B cell (primary cell): Measurements from ENCODE around the gene AHCY. TPM values are rescaled to one million over a fixed set of nuclear protein-coding genes. Genes with fewer than 3 reads are reported as not detected.

ENCODE experiments used
- ATAC-seq: fragments of 200-7000 bp; cut with Tn5 transposase; one replicate; pipeline ENCODE4 v1.10.0; 2021; ENCODE audit warnings: low read depth, mild to moderate bottlenecking, moderate number of reproducible peaks, moderate library complexity
- CTCF ChIA-PET: fragments of 350-600 bp; sonication (Branson Sonifier 250); formaldehyde crosslinking; loops from one replicate; lab custom pipeline; 2021; ENCODE audit warnings: antibody characterized with exemption, inconsistent platforms; lab: Charles Lee
- POLR2A ChIA-PET: fragments of 350-600 bp; sonication (Branson Sonifier 250); formaldehyde crosslinking; loops from one replicate; lab custom pipeline; 2021; ENCODE audit warnings: antibody characterized with exemption; lab: Charles Lee
- DNase-seq: peaks from one replicate; pipeline ENCODE4 v3.0.0; 2013
- H2AFZ ChIP-seq: 2 replicates; pipeline ENCODE4 v1.6.1; 2012; ENCODE audit warnings: mild to moderate bottlenecking, low read depth, low read length; ENCODE audit not compliant: insufficient read depth, poor library complexity, severe bottlenecking
- H3K27ac ChIP-seq, 2 donors: 1 replicate in 1 of 2; 2 replicates in 1 of 2; pipeline ENCODE4 v1.5.1; 2012 to 2013; ENCODE audit warnings: low read length in 2 of 2, mild to moderate bottlenecking in 2 of 2, moderate library complexity in 1 of 2
- H3K27me3 ChIP-seq, 4 experiments: fragments of 200-600 bp in 1 of 4; sonication (generic) in 1 of 4; replicated peaks in 1 of 4; 1 replicate in 2 of 4; 2 replicates in 2 of 4; pipeline versions ENCODE4 v1.6.1 to v1.7.0; 2013 to 2016; ENCODE audit warnings: low read length in 3 of 4, mild to moderate bottlenecking in 2 of 4, mixed read lengths in 1 of 4, moderate library complexity in 1 of 4; ENCODE audit not compliant: insufficient read depth in 4 of 4, control insufficient read depth in 3 of 4; ENCODE audit errors: control extremely low read depth in 1 of 4
- H3K36me3 ChIP-seq, 2 experiments: replicated peaks in 1 of 2; 1 replicate in 1 of 2; 2 replicates in 1 of 2; pipeline versions ENCODE4 v1.6.1 to v1.7.1; 2013; ENCODE audit warnings: low read length in 1 of 2; ENCODE audit not compliant: insufficient read depth in 2 of 2, control insufficient read depth in 1 of 2; ENCODE audit errors: control extremely low read depth in 1 of 2, extremely low read depth in 1 of 2
- H3K4me1 ChIP-seq, 2 donors: fragments of 200-600 bp in 1 of 2; sonication (generic) in 1 of 2; 1 replicate in 1 of 2; 2 replicates in 1 of 2; pipeline versions ENCODE4 v1.5.1 to v1.6.1; 2013 to 2017; ENCODE audit warnings: low read length in 2 of 2; ENCODE audit not compliant: control insufficient read depth in 2 of 2, insufficient read depth in 2 of 2
- H3K4me2 ChIP-seq: replicated peaks from 2 replicates; pipeline ENCODE3; 2012; ENCODE audit warnings: mild to moderate bottlenecking, low read depth, low read length; ENCODE audit not compliant: poor library complexity, severe bottlenecking
- H3K4me3 ChIP-seq, 5 experiments: fragments of 200-600 bp in 1 of 5; sonication (generic) in 1 of 5; 1 replicate in 3 of 5; 2 replicates in 2 of 5; pipeline versions ENCODE4 v1.5.1 to v1.7.0; 2011 to 2016; ENCODE audit warnings: low read length in 4 of 5, mild to moderate bottlenecking in 4 of 5, low read depth in 2 of 5, control low read depth in 1 of 5, moderate library complexity in 1 of 5; ENCODE audit not compliant: insufficient read depth in 1 of 5; ENCODE audit errors: control extremely low read depth in 1 of 5, extremely low read depth in 1 of 5
- H3K79me2 ChIP-seq: fragments of 200-600 bp; sonication (generic); one replicate; pipeline ENCODE4 v1.6.0; 2016; ENCODE audit warnings: low read length; ENCODE audit not compliant: control insufficient read depth, insufficient read depth
- H3K9ac ChIP-seq: fragments of 200-600 bp; sonication (generic); 2 replicates; pipeline ENCODE4 v1.6.1; 2017; ENCODE audit warnings: mild to moderate bottlenecking, low read length, moderate library complexity
- H3K9me3 ChIP-seq, 3 donors: one replicate each; pipeline versions ENCODE4 v1.6.1 to v1.7.1; 2013; ENCODE audit warnings: low read length in 2 of 3; ENCODE audit not compliant: control insufficient read depth in 2 of 3, insufficient read depth in 1 of 3; ENCODE audit errors: control extremely low read depth in 1 of 3
- H4K20me1 ChIP-seq: 2 replicates; pipeline ENCODE4 v1.6.0; 2012; ENCODE audit warnings: mild to moderate bottlenecking, low read length; ENCODE audit not compliant: insufficient read depth, control insufficient read depth, poor library complexity, severe bottlenecking
- H3K27ac Mint-ChIP-seq: one replicate; pipeline ENCODE4 v1.8.0; 2021; ENCODE audit warnings: mixed read lengths
- H3K27me3 Mint-ChIP-seq: one replicate; pipeline ENCODE4 v1.8.0; 2021; ENCODE audit warnings: mixed read lengths
- H3K4me1 Mint-ChIP-seq: one replicate; pipeline ENCODE4 v1.8.0; 2021; ENCODE audit warnings: mixed read lengths
- H3K4me3 Mint-ChIP-seq: one replicate; pipeline ENCODE4 v1.8.0; 2021; ENCODE audit warnings: mixed read lengths
- H3K9me3 Mint-ChIP-seq: one replicate; pipeline ENCODE4 v1.8.0; 2022; ENCODE audit warnings: mixed read lengths; ENCODE audit not compliant: insufficient read depth
- CTCF ChIP-seq: fragments of 200-600 bp; IDR thresholded peaks from one replicate; pipeline ENCODE4 v1.8.0; 2022; ENCODE audit warnings: antibody characterized with exemption, mild to moderate bottlenecking
- EZH2 ChIP-seq: IDR thresholded peaks from 2 replicates; pipeline ENCODE4 v1.6.1; 2012; ENCODE audit warnings: borderline replicate concordance, low read depth, mild to moderate bottlenecking, moderate library complexity, low read length; ENCODE audit not compliant: insufficient read depth, poor library complexity, severe bottlenecking
- whole genome bisulfite sequencing: methylation state at CpG from one replicate; pipeline ENCODE4 v1.1.5; 2013; ENCODE audit warnings: missing lambda C conversion rate; ENCODE audit not compliant: insufficient coverage; 5-methylcytosine and 5-hydroxymethylcytosine counted together
- intact Hi-C: fragments of 100-400 bp; cut with micrococcal nuclease; formaldehyde crosslinking; loops from one replicate; pipeline ENCODE4 v1.10.0; 2022
- polyA plus RNA-seq: library from polyadenylated mRNA; depleted of rRNA; stranded (reverse); fragments of >200 nt; gene quantifications from 2 replicates; pipeline ENCODE4 v1.2.3, GENCODE V29; 2012
- total RNA-seq, 2 donors: library from RNA; stranded (reverse); fragments of 120-200 nt in 1 of 2; gene quantifications; 1 replicate in 1 of 2; 2 replicates in 1 of 2; pipeline versions ENCODE4 v1.2.3 to v1.2.4, GENCODE V29; 2013 to 2022

The AHCY gene
- total and polyA plus RNA-seq, 2 donors (not counting 1 experiment from before 2014, with no cell fraction given): 43.6 to 44.0 TPM

DNA sequence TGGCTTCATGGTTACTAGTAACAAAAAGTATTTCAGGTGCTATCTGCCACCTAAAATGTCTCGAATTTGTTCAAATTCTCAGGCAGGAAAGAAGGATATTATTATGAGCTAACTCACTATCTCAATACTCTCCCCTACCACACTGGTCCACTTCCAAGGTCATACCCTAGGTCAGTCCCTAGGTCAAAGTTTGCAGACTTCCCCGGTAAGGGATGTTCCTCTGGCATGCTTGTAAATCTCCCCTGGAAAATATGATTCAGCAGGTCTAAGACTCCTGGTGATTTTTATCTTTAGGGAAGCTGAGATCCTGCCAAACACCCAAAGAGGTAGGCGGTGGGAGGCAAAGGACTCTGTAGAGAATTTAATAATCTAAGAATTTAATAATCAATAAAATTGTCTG is 6.7 kb downstream of the AHCY start:
- ChIA-PET CTCF (interaction anchor here (1.1 to 2.0 kb wide), 2 partner anchors 16 to 473 kb away, joined by 4 to 7 read pairs; no protein-coding TSS in a partner anchor), POLR2A (no interaction called here)
- H3K79me2 ChIP-seq: peaks cover 20% of the 10 kb centered on the region

DNA sequence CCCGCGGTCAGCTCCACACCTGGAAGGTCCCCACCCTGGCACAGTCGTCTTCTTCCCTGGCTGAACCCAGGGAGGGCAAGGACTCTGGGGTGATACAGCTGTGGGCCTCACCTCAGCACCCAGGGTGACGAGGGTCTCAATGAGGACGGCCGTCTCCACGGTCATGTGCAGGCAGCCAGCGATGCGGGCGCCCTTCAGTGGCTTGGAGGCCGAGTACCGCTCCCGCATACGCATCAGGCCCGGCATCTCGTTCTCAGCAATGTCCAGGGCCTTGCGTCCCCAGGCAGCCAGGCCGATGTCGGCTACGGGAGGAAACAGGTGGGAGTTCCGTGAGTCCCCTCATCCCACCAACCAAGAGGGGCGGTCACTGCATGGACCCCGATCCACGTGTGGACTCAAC is 7.9 kb downstream of the AHCY start:
- no peak for TF ChIP-seq CTCF
- TF ChIP-seq EZH2: no peak
- peaks cover 9% of the 10 kb centered on the region for H3K79me2 ChIP-seq
- no peaks in the 10 kb centered on the region for H3K4me1 ChIP-seq
- H3K4me3 Mint-ChIP-seq: no peak overlapping the region
- no peak overlapping the region for H3K27ac ChIP-seq
- no peak overlapping the region for H3K9ac ChIP-seq
- no peaks in the 10 kb centered on the region for H3K27me3 ChIP-seq
- no peak overlapping the region for H3K4me2 ChIP-seq
- no peak overlapping the region for H3K27ac Mint-ChIP-seq
- H3K36me3 ChIP-seq: peaks cover 0 to 37% of the 10 kb centered on the region in 2 experiments
- DNase-seq: no peak
- WGBS: 98% methylated on average over 24 of the region's 24 CpGs
- no peaks in the 10 kb centered on the region for H3K9me3 ChIP-seq
- H3K9me3 Mint-ChIP-seq: no peaks in the 10 kb centered on the region
- no peak for ATAC-seq
- CTCF ChIA-PET: interaction anchor here (0.6 to 2.0 kb wide), 3 partner anchors 18 to 474 kb away, joined by 3 to 7 read pairs (median 3); no protein-coding TSS in a partner anchor
- no peak overlapping the region for H2AFZ ChIP-seq
- H3K27me3 Mint-ChIP-seq: no peaks in the 10 kb centered on the region
- no peak overlapping the region for H3K4me3 ChIP-seq
- no peaks in the 10 kb centered on the region for H4K20me1 ChIP-seq
- POLR2A ChIA-PET: no interaction called here
- no peaks in the 10 kb centered on the region for H3K4me1 Mint-ChIP-seq
- intact Hi-C loops: no loop called here

More for the DNA sequence above, 6.7 kb downstream of the AHCY start:
- H4K20me1 ChIP-seq: no peaks in the 10 kb centered on the region
- no peak overlapping the region for H3K4me3 ChIP-seq
- Mint-ChIP-seq H3K4me1 (peaks cover 3% of the 10 kb centered on the region), H3K4me3 (no peak overlapping the region), H3K27me3 (no peaks in the 10 kb centered on the region), H3K9me3 (no peaks in the 10 kb centered on the region), H3K27ac (no peak overlapping the region)
- no CpG with 5 or more reads among the region's 3 CpGs for WGBS
- H3K27ac ChIP-seq: no peak overlapping the region
- H3K4me2 ChIP-seq: no peak overlapping the region
- peaks cover 0 to 3% of the 10 kb centered on the region in 2 donors for H3K4me1 ChIP-seq
- intact Hi-C loops: no loop called here
- H2AFZ ChIP-seq: no peak overlapping the region
- no peaks in the 10 kb centered on the region for H3K27me3 ChIP-seq
- ATAC-seq (no peak), DNase-seq (no peak)
- no peaks in the 10 kb centered on the region for H3K9me3 ChIP-seq
- TF ChIP-seq EZH2 (no peak), CTCF (no peak)
- no peak overlapping the region for H3K9ac ChIP-seq
- H3K36me3 ChIP-seq: peaks cover 0 to 28% of the 10 kb centered on the region in 2 experiments
